Epithelial cell of esophagus (primary cell): Measurements from ENCODE around the gene BCOR.

Experiments
- DNase-seq: peaks from one replicate; pipeline ENCODE4 v3.0.0; 2010; ENCODE audit warnings: low read depth
- H3K4me3 ChIP-seq: 2 replicates; pipeline ENCODE4 v1.5.1; 2011; ENCODE audit warnings: mild to moderate bottlenecking, low read length, control low read depth
- CTCF ChIP-seq: IDR thresholded peaks from 2 replicates; pipeline ENCODE4 v1.5.1; 2011; ENCODE audit warnings: low read depth, mild to moderate bottlenecking, low read length, control low read depth, inconsistent platforms; ENCODE audit not compliant: insufficient read depth; ENCODE audit errors: missing control alignments

The BCOR gene

GRCh38 chrX:40098264-40099054, 701 bp upstream of the BCOR start:
- TF ChIP-seq CTCF: no peak
- no peak for DNase-seq
- H3K4me3 ChIP-seq: peak overlapping the region; percentile 41

GRCh38 chrX:40097141-40097503, 636 bp downstream of the BCOR start:
- DNase-seq: no peak
- H3K4me3 ChIP-seq: peak overlapping the region; percentile 57
- TF ChIP-seq CTCF: no peak

- no peak for TF ChIP-seq CTCF
- peak overlapping the region; percentile 57 for H3K4me3 ChIP-seq
- DNase-seq: no peak
These were observed 1.2 kb downstream of the BCOR start for GRCh38 chrX:40096395-40097091.

- no peak for DNase-seq
- TF ChIP-seq CTCF: no peak
These were observed 2.0 kb downstream of the BCOR start for GRCh38 chrX:40095583-40096394.

GRCh38 chrX:40094900-40095582, 2.7 kb downstream of the BCOR start:
- DNase-seq: no peak
- TF ChIP-seq CTCF: no peak
- H3K4me3 ChIP-seq: peak overlapping the region; percentile 57

More at GRCh38 chrX:40095583-40096394, 2.0 kb downstream of the BCOR start:
- H3K4me3 ChIP-seq: peak overlapping the region; percentile 57
